BLaER1 treated with 17β-estradiol and CSF1 and Interleukin-3, amounts not matched to agents 10 nM and 100 nM (cell line): ENCODE measurements around the gene SAFB2.
A peak's percentile ranks its signal among the peaks of the same experiment; 100 is the strongest.

ENCODE experiments used
- H3K27ac ChIP-seq, 11 experiments: shearing (Covaris generic); formaldehyde crosslinking; 2 replicates each; pipeline ENCODE4 v1.8.1; 2022
- H3K27me3 ChIP-seq, 11 experiments: shearing (Covaris generic); formaldehyde crosslinking; 2 replicates each; pipeline ENCODE4 v1.8.1; 2022
- H3K36me3 ChIP-seq, 11 experiments: shearing (Covaris generic); formaldehyde crosslinking; 2 replicates each; pipeline ENCODE4 v1.8.1; 2022
- H3K4me1 ChIP-seq, 10 experiments: shearing (Covaris generic); formaldehyde crosslinking; 2 replicates each; pipeline ENCODE4 v1.8.1; 2022
- H3K4me2 ChIP-seq, 11 experiments: shearing (Covaris generic); formaldehyde crosslinking; 2 replicates each; pipeline ENCODE4 v1.8.1; 2022
- H3K4me3 ChIP-seq, 10 experiments: shearing (Covaris generic); formaldehyde crosslinking; 2 replicates each; pipeline ENCODE4 v1.8.1; 2022
- H3K9ac ChIP-seq, 11 experiments: shearing (Covaris generic); formaldehyde crosslinking; 2 replicates each; pipeline ENCODE4 v1.8.1; 2022
- H3K9me3 ChIP-seq, 11 experiments: shearing (Covaris generic); formaldehyde crosslinking; replicated peaks in 1 of 11; 2 replicates each; pipeline ENCODE4 v1.8.1; 2022
- H4K20me1 ChIP-seq, 11 experiments: shearing (Covaris generic); formaldehyde crosslinking; 2 replicates each; pipeline ENCODE4 v1.8.1; 2022
- Cebpa-rat ChIP-seq, 11 experiments: shearing (Covaris generic); IDR thresholded peaks; 2 replicates each; pipeline ENCODE4 v1.8.1; 2022

Gene SAFB2

GRCh38 chr19:5642204-5642603 is 19.6 kb upstream of the SAFB2 start:
- Histone ChIP-seq H3K27ac (no peak overlapping the region), H3K4me1 (peaks cover 0 to 6% (median 0%) of the 10 kb centered on the region in 10 experiments; a peak in 1 of 20 replicates), H3K9me3 (no peaks in the 10 kb centered on the region), H4K20me1 (peaks cover 99 to 100% (median 100%) of the 10 kb centered on the region in 11 experiments), H3K9ac (no peak overlapping the region), H3K4me2 (no peak overlapping the region), H3K4me3 (no peak overlapping the region), H3K36me3 (peaks cover 78 to 100% (median 98%) of the 10 kb centered on the region in 11 experiments), H3K27me3 (no peaks in the 10 kb centered on the region)
- TF ChIP-seq Cebpa-rat (IDR thresholded peaks at IDR 0.05), result no peak

GRCh38 chr19:5641171-5641570 is 18.6 kb upstream of the SAFB2 start:
- Histone ChIP-seq H3K4me1 (peaks cover 0 to 6% (median 0%) of the 10 kb centered on the region in 10 experiments; a peak in 1 of 20 replicates), H3K9me3 (no peaks in the 10 kb centered on the region), H3K27me3 (no peaks in the 10 kb centered on the region), H3K4me2 (no peak overlapping the region), H3K27ac (no peak overlapping the region), H3K9ac (no peak overlapping the region), H4K20me1 (peaks cover 99 to 100% (median 100%) of the 10 kb centered on the region in 11 experiments), H3K4me3 (no peak overlapping the region), H3K36me3 (peaks cover 75 to 100% (median 97%) of the 10 kb centered on the region in 11 experiments)
- no peak for TF ChIP-seq Cebpa-rat (IDR thresholded peaks at IDR 0.05)

GRCh38 chr19:5637971-5638370 is 15.4 kb upstream of the SAFB2 start:
- H3K27ac ChIP-seq, result no peak overlapping the region
- H3K4me2 ChIP-seq, result no peak overlapping the region
- H4K20me1 ChIP-seq, result peaks cover 100% of the 10 kb centered on the region in 11 experiments
- no peak for TF ChIP-seq Cebpa-rat (IDR thresholded peaks at IDR 0.05)
- peaks cover 64 to 100% (median 94%) of the 10 kb centered on the region in 11 experiments for H3K36me3 ChIP-seq
- H3K4me1 ChIP-seq, result peaks cover 0 to 20% (median 0%) of the 10 kb centered on the region in 10 experiments; a peak in 7 of 20 replicates
- no peaks in the 10 kb centered on the region for H3K27me3 ChIP-seq
- no peak overlapping the region for H3K9ac ChIP-seq
- no peak overlapping the region for H3K4me3 ChIP-seq
- no peaks in the 10 kb centered on the region for H3K9me3 ChIP-seq

- peaks cover 0 to 44% (median 6%) of the 10 kb centered on the region in 10 experiments; a peak in 9 of 20 replicates for H3K4me1 ChIP-seq
- TF ChIP-seq Cebpa-rat (IDR thresholded peaks at IDR 0.05), result no peak
- peaks cover 100% of the 10 kb centered on the region in 11 experiments for H4K20me1 ChIP-seq
- H3K4me2 ChIP-seq, result no peak overlapping the region
- H3K27me3 ChIP-seq, result no peaks in the 10 kb centered on the region
- H3K36me3 ChIP-seq, result peaks cover 53 to 100% (median 94%) of the 10 kb centered on the region in 11 experiments
- no peaks in the 10 kb centered on the region for H3K9me3 ChIP-seq
- H3K27ac ChIP-seq, result no peak overlapping the region
- H3K9ac ChIP-seq, result no peak overlapping the region
- H3K4me3 ChIP-seq, result no peak overlapping the region
Measured at GRCh38 chr19:5635427-5635826, 12.9 kb upstream of the SAFB2 start.

GRCh38 chr19:5632657-5633056 is 10.1 kb upstream of the SAFB2 start:
- Histone ChIP-seq H3K4me2 (peak overlapping the region in 2 of 11 experiments; percentile 29 to 61; a peak in 2 of 22 replicates), H3K36me3 (peaks cover 68 to 100% (median 95%) of the 10 kb centered on the region in 11 experiments), H3K4me3 (no peak overlapping the region)

GRCh38 chr19:5632241-5632612 is 9.7 kb upstream of the SAFB2 start:
- Histone ChIP-seq H3K9ac (peak overlapping the region in 1 of 11 experiments; percentile 5; a peak in 1 of 22 replicates), H4K20me1 (peaks cover 96 to 100% (median 100%) of the 10 kb centered on the region in 11 experiments), H3K36me3 (peaks cover 69 to 100% (median 95%) of the 10 kb centered on the region in 11 experiments), H3K4me2 (peak overlapping the region in 3 of 11 experiments; percentile 6 to 61 (median 56); a peak in 4 of 22 replicates), H3K4me1 (peaks cover 21 to 75% (median 29%) of the 10 kb centered on the region in 10 experiments), H3K4me3 (no peak overlapping the region), H3K27ac (no peak overlapping the region; a peak in 1 of 22 replicates), H3K27me3 (no peaks in the 10 kb centered on the region), H3K9me3 (no peaks in the 10 kb centered on the region)
- no peak for TF ChIP-seq Cebpa-rat (IDR thresholded peaks at IDR 0.05)

More at GRCh38 chr19:5632657-5633056, 10.1 kb upstream of the SAFB2 start:
- Histone ChIP-seq H3K9me3 (no peaks in the 10 kb centered on the region), H3K27me3 (no peaks in the 10 kb centered on the region), H3K4me1 (peaks cover 17 to 71% (median 25%) of the 10 kb centered on the region in 10 experiments), H4K20me1 (peaks cover 100% of the 10 kb centered on the region in 11 experiments), H3K9ac (no peak overlapping the region), H3K27ac (no peak overlapping the region; a peak in 1 of 22 replicates)
- TF ChIP-seq Cebpa-rat (IDR thresholded peaks at IDR 0.05), result no peak

- peaks cover 72 to 100% (median 97%) of the 10 kb centered on the region in 11 experiments for H3K36me3 ChIP-seq
- no peaks in the 10 kb centered on the region for H3K27me3 ChIP-seq
- no peaks in the 10 kb centered on the region for H3K9me3 ChIP-seq
- no peak overlapping the region for H3K4me3 ChIP-seq
- H3K27ac ChIP-seq, result no peak overlapping the region; a peak in 1 of 22 replicates
- peak overlapping the region in 3 of 11 experiments; percentile 6 to 61 (median 56); a peak in 4 of 22 replicates for H3K4me2 ChIP-seq
- peaks cover 26 to 80% (median 34%) of the 10 kb centered on the region in 10 experiments for H3K4me1 ChIP-seq
- peaks cover 91 to 100% (median 100%) of the 10 kb centered on the region in 11 experiments for H4K20me1 ChIP-seq
- TF ChIP-seq Cebpa-rat (IDR thresholded peaks at IDR 0.05), result no peak
- H3K9ac ChIP-seq, result peak overlapping the region in 1 of 11 experiments; percentile 5; a peak in 1 of 22 replicates
Measured at GRCh38 chr19:5631567-5632240, 9.1 kb upstream of the SAFB2 start.

GRCh38 chr19:5628919-5629481 is 6.4 kb upstream of the SAFB2 start:
- no peak for TF ChIP-seq Cebpa-rat (IDR thresholded peaks at IDR 0.05)
- H3K9me3 ChIP-seq, result no peaks in the 10 kb centered on the region
- H3K4me2 ChIP-seq, result peak overlapping the region; percentile 89 to 98 (median 95); a peak in 21 of 22 replicates
- peak overlapping the region in 1 of 10 experiments; percentile 10; a peak in 1 of 20 replicates for H3K4me3 ChIP-seq
- peaks cover 64 to 97% (median 92%) of the 10 kb centered on the region in 11 experiments for H3K36me3 ChIP-seq
- peak overlapping the region in 7 of 11 experiments; percentile 11 to 71 (median 36); a peak in 10 of 22 replicates for H3K27ac ChIP-seq
- H3K4me1 ChIP-seq, result peaks cover 48 to 91% (median 57%) of the 10 kb centered on the region in 10 experiments
- no peaks in the 10 kb centered on the region for H3K27me3 ChIP-seq
- H4K20me1 ChIP-seq, result peaks cover 90 to 100% (median 100%) of the 10 kb centered on the region in 11 experiments
- peak overlapping the region in 10 of 11 experiments; percentile 4 to 47 (median 22); a peak in 11 of 22 replicates for H3K9ac ChIP-seq

GRCh38 chr19:5628461-5628860 is 5.9 kb upstream of the SAFB2 start:
- H3K4me2 ChIP-seq, result peak overlapping the region; percentile 89 to 98 (median 95)
- H3K36me3 ChIP-seq, result peaks cover 64 to 92% (median 88%) of the 10 kb centered on the region in 11 experiments
- peak overlapping the region in 7 of 11 experiments; percentile 14 to 71 (median 36); a peak in 8 of 22 replicates for H3K27ac ChIP-seq
- H3K9ac ChIP-seq, result peak overlapping the region; percentile 4 to 48 (median 25); a peak in 14 of 22 replicates
- H3K4me1 ChIP-seq, result peaks cover 48 to 89% (median 57%) of the 10 kb centered on the region in 10 experiments
- H3K9me3 ChIP-seq, result no peaks in the 10 kb centered on the region
- no peaks in the 10 kb centered on the region for H3K27me3 ChIP-seq
- peaks cover 86 to 100% (median 100%) of the 10 kb centered on the region in 11 experiments for H4K20me1 ChIP-seq
- no peak for TF ChIP-seq Cebpa-rat (IDR thresholded peaks at IDR 0.05)
- H3K4me3 ChIP-seq, result peak overlapping the region in 2 of 10 experiments; percentile 3 to 10; a peak in 1 of 20 replicates
